H9 (cell line): Measurements from ENCODE around the gene BICD2. TPM values are rescaled to one million over a fixed set of nuclear protein-coding genes. Genes with fewer than 3 reads are reported as not detected.

Source experiments
- DNase-seq: peaks from one replicate; pipeline ENCODE4 v3.0.0-alpha.2; 2017
- H2AFZ ChIP-seq: one replicate; pipeline ENCODE4 v1.6.1; 2013; ENCODE audit warnings: mild to moderate bottlenecking, low read length, control low read depth, moderate library complexity
- H2AK5ac ChIP-seq: 2 replicates; pipeline ENCODE4 v1.6.1; 2013; ENCODE audit warnings: low read length, control low read depth, mixed read lengths; ENCODE audit not compliant: insufficient read length
- H2BK120ac ChIP-seq: one replicate; pipeline ENCODE4 v1.6.1; 2013; ENCODE audit warnings: low read depth, mild to moderate bottlenecking, low read length, control low read depth, inconsistent platforms; ENCODE audit not compliant: poor library complexity, severe bottlenecking
- H2BK12ac ChIP-seq: 2 replicates; pipeline ENCODE4 v1.6.1; 2013; ENCODE audit warnings: low read length, control low read depth, mixed read lengths, low read depth; ENCODE audit not compliant: insufficient read length
- H2BK15ac ChIP-seq: 2 replicates; pipeline ENCODE4 v1.6.1; 2013; ENCODE audit warnings: low read depth, low read length, control low read depth
- H2BK20ac ChIP-seq: one replicate; pipeline ENCODE4 v1.6.1; 2013; ENCODE audit warnings: low read depth, mild to moderate bottlenecking, low read length, control low read depth, inconsistent platforms; ENCODE audit not compliant: poor library complexity, severe bottlenecking
- H2BK5ac ChIP-seq: 2 replicates; pipeline ENCODE4 v1.6.1; 2013; ENCODE audit warnings: low read length, control low read depth, mixed read lengths; ENCODE audit not compliant: insufficient read length
- H3K14ac ChIP-seq: 2 replicates; pipeline ENCODE4 v1.6.1; 2013; ENCODE audit warnings: low read length, control low read depth; ENCODE audit not compliant: insufficient read depth
- H3K18ac ChIP-seq: 2 replicates; pipeline ENCODE4 v1.6.1; 2013; ENCODE audit warnings: low read depth, mild to moderate bottlenecking, mixed read lengths, low read length, control low read depth; ENCODE audit not compliant: insufficient read length
- H3K23ac ChIP-seq: 2 replicates; pipeline ENCODE4 v1.6.1; 2013; ENCODE audit warnings: low read length, control low read depth, mixed read lengths, low read depth; ENCODE audit not compliant: insufficient read length
- H3K23me2 ChIP-seq: 2 replicates; pipeline ENCODE4 v1.6.1; 2013; ENCODE audit warnings: low read depth, mild to moderate bottlenecking, mixed read lengths, low read length, control low read depth; ENCODE audit not compliant: insufficient read length, poor library complexity, severe bottlenecking
- H3K27ac ChIP-seq: 2 replicates; pipeline ENCODE4 v1.5.1; 2013; ENCODE audit warnings: low read length, control low read depth, mixed read lengths, low read depth; ENCODE audit not compliant: insufficient read length
- H3K27me3 ChIP-seq: 2 replicates; pipeline ENCODE4 v1.6.1; 2013; ENCODE audit warnings: low read length, control low read depth, inconsistent platforms; ENCODE audit not compliant: insufficient read depth
- H3K4ac ChIP-seq: 2 replicates; pipeline ENCODE4 v1.6.1; 2013; ENCODE audit warnings: low read depth, mild to moderate bottlenecking, control low read depth, inconsistent platforms, low read length, moderate library complexity
- H3K4me1 ChIP-seq: 2 replicates; pipeline ENCODE4 v1.6.1; 2013; ENCODE audit warnings: low read length, control low read depth, inconsistent platforms; ENCODE audit not compliant: insufficient read depth
- H3K4me2 ChIP-seq: 2 replicates; pipeline ENCODE4 v1.6.1; 2013; ENCODE audit warnings: low read length, control low read depth, mixed read lengths; ENCODE audit not compliant: insufficient read length, insufficient read depth
- H3K56ac ChIP-seq: 2 replicates; pipeline ENCODE4 v1.6.1; 2013; ENCODE audit warnings: low read depth, mild to moderate bottlenecking, mixed read lengths, low read length, control low read depth; ENCODE audit not compliant: insufficient read length
- H3K79me1 ChIP-seq: 2 replicates; pipeline ENCODE4 v1.6.1; 2013; ENCODE audit warnings: low read depth, mild to moderate bottlenecking, moderate library complexity, low read length, control low read depth, inconsistent platforms; ENCODE audit not compliant: insufficient read depth, poor library complexity, severe bottlenecking
- H3K79me2 ChIP-seq: 2 replicates; pipeline ENCODE4 v1.6.1; 2013; ENCODE audit warnings: low read length, control low read depth, inconsistent platforms; ENCODE audit not compliant: insufficient read depth
- H3K9ac ChIP-seq: 2 replicates; pipeline ENCODE4 v1.6.1; 2013; ENCODE audit warnings: low read length, control low read depth, mixed read lengths; ENCODE audit not compliant: insufficient read length; ENCODE audit errors: extremely low read depth
- H3K9me3 ChIP-seq: one replicate; pipeline ENCODE4 v1.6.1; 2013; ENCODE audit warnings: low read depth, low read length, inconsistent platforms; ENCODE audit not compliant: control insufficient read depth
- H3T11ph ChIP-seq: one replicate; pipeline ENCODE4 v1.6.1; 2013; ENCODE audit warnings: mild to moderate bottlenecking, low read length, control low read depth, inconsistent platforms
- H4K20me1 ChIP-seq: one replicate; pipeline ENCODE4 v1.6.1; 2013; ENCODE audit not compliant: control insufficient read depth, insufficient read length, insufficient read depth
- H4K5ac ChIP-seq: 2 replicates; pipeline ENCODE4 v1.6.1; 2013; ENCODE audit warnings: low read depth, mild to moderate bottlenecking, mixed read lengths, low read length, control low read depth; ENCODE audit not compliant: insufficient read length
- H4K8ac ChIP-seq: replicated peaks from 2 replicates; pipeline ENCODE4 v1.6.1; 2013; ENCODE audit warnings: low read length, control low read depth, mixed read lengths, low read depth; ENCODE audit not compliant: insufficient read length
- H4K91ac ChIP-seq: 2 replicates; pipeline ENCODE4 v1.6.1; 2013; ENCODE audit warnings: low read depth, mild to moderate bottlenecking, moderate library complexity, mixed read lengths, low read length, control low read depth; ENCODE audit not compliant: insufficient read length
- H3K27ac Mint-ChIP-seq, 3 experiments: 2 replicates in 2 of 3; 3 replicates in 1 of 3; pipeline ENCODE4 v1.8.0; 2020 to 2021; ENCODE audit warnings: mixed read lengths in 3 of 3, mild to moderate bottlenecking in 1 of 3, moderate library complexity in 1 of 3
- H3K27me3 Mint-ChIP-seq: 2 replicates; pipeline ENCODE4 v1.8.0; 2021; ENCODE audit warnings: low read depth, mild to moderate bottlenecking, moderate library complexity, mixed read lengths
- H3K36me3 Mint-ChIP-seq, 3 experiments: 2 replicates in 2 of 3; 3 replicates in 1 of 3; pipeline ENCODE4 v1.8.0; 2020 to 2021; ENCODE audit warnings: low read depth in 3 of 3, mixed read lengths in 3 of 3; ENCODE audit not compliant: insufficient read depth in 1 of 3
- H3K4me1 Mint-ChIP-seq, 2 experiments: 2 replicates each; pipeline ENCODE4 v1.8.0; 2020; ENCODE audit warnings: mixed read lengths in 2 of 2
- H3K4me3 Mint-ChIP-seq, 2 experiments: 2 replicates in 1 of 2; 3 replicates in 1 of 2; pipeline ENCODE4 v1.8.0; 2020 to 2021; ENCODE audit warnings: mild to moderate bottlenecking in 2 of 2, mixed read lengths in 2 of 2, moderate library complexity in 1 of 2
- H3K9me3 Mint-ChIP-seq, 2 experiments: 2 replicates in 1 of 2; 3 replicates in 1 of 2; pipeline ENCODE4 v1.8.0; 2020; ENCODE audit warnings: mild to moderate bottlenecking in 2 of 2, mixed read lengths in 2 of 2, moderate library complexity in 1 of 2
- WGBS: extraction: QIAGEN DNeasy Blood & Tissue Kit; methylation state at CpG from one replicate; pipeline ENCODE4 v1.1.7; 2013; ENCODE audit warnings: missing lambda C conversion rate, low lambda C conversion rate, mixed read lengths; ENCODE audit not compliant: insufficient read length; ENCODE audit errors: extremely low coverage; 5-methylcytosine and 5-hydroxymethylcytosine counted together
- total RNA-seq: library from RNA; stranded (reverse); gene quantifications from 2 replicates; pipeline ENCODE4 v1.2.1, GENCODE V29; 2021
- TF ChIP-seq, protein P1 (sequence below): fragments of 200-600 bp; sonication (generic); conservative IDR thresholded peaks from 3 replicates; pipeline ENCODE4 v1.8.0; 2021; ENCODE audit warnings: antibody characterized with exemption, mild to moderate bottlenecking

The BICD2 gene
- total RNA-seq, 1 experiment from 2014 or later = 22.3 TPM

- Mint-ChIP-seq H3K36me3 (peaks cover 0 to 7% (median 0%) of the 10 kb centered on the region in 3 experiments; a peak in 3 of 7 replicates), H3K4me3 (peak overlapping the region; percentile 94 to 97), H3K4me1 (peaks cover 6 to 10% of the 10 kb centered on the region in 2 experiments), H3K27ac (peak overlapping the region in 1 of 3 experiments; percentile 64; a peak in 1 of 7 replicates), H3K27me3 (no peaks in the 10 kb centered on the region), H3K9me3 (no peaks in the 10 kb centered on the region)
- no peak overlapping the region for H2BK5ac ChIP-seq
- H3K79me1 ChIP-seq = no peaks in the 10 kb centered on the region
- WGBS = no CpG with 5 or more reads among the region's 4 CpGs
- no peak overlapping the region for H3T11ph ChIP-seq
- H3K27me3 ChIP-seq = no peaks in the 10 kb centered on the region
- H3K4ac ChIP-seq = no peak overlapping the region
- H4K5ac ChIP-seq = no peak overlapping the region
- DNase-seq = no peak
- no peak overlapping the region for H3K18ac ChIP-seq
- no peak overlapping the region for H3K56ac ChIP-seq
- no peak overlapping the region for H4K91ac ChIP-seq
- no peak overlapping the region for H4K8ac ChIP-seq
- no peak overlapping the region for H2BK120ac ChIP-seq
- no peak overlapping the region for H2AK5ac ChIP-seq
- peaks cover 3% of the 10 kb centered on the region; the same call in 1 of the 2 replicates for H3K79me2 ChIP-seq
- TF ChIP-seq, protein P1, sequence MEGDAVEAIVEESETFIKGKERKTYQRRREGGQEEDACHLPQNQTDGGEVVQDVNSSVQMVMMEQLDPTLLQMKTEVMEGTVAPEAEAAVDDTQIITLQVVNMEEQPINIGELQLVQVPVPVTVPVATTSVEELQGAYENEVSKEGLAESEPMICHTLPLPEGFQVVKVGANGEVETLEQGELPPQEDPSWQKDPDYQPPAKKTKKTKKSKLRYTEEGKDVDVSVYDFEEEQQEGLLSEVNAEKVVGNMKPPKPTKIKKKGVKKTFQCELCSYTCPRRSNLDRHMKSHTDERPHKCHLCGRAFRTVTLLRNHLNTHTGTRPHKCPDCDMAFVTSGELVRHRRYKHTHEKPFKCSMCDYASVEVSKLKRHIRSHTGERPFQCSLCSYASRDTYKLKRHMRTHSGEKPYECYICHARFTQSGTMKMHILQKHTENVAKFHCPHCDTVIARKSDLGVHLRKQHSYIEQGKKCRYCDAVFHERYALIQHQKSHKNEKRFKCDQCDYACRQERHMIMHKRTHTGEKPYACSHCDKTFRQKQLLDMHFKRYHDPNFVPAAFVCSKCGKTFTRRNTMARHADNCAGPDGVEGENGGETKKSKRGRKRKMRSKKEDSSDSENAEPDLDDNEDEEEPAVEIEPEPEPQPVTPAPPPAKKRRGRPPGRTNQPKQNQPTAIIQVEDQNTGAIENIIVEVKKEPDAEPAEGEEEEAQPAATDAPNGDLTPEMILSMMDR = no peak
- peaks cover 5% of the 10 kb centered on the region for H3K23me2 ChIP-seq
- no peak overlapping the region for H2BK15ac ChIP-seq
- peak overlapping the region; percentile 92 for H3K4me2 ChIP-seq
- H2BK12ac ChIP-seq = no peak overlapping the region
- no peak overlapping the region for H3K23ac ChIP-seq
- H3K27ac ChIP-seq = no peak overlapping the region
- H3K4me1 ChIP-seq = peaks cover 7% of the 10 kb centered on the region; the same call in 1 of the 2 replicates
- no peak overlapping the region for H3K9ac ChIP-seq
- H4K20me1 ChIP-seq = no peaks in the 10 kb centered on the region
- H2BK20ac ChIP-seq = no peak overlapping the region
- no peak overlapping the region for H3K14ac ChIP-seq
- no peaks in the 10 kb centered on the region for H3K9me3 ChIP-seq
- no peak overlapping the region for H2AFZ ChIP-seq
Observed at GRCh38 chr9:92671323-92671722, 93.3 kb downstream of the BICD2 start.
